ENCODE results near the gene FRMD8.

Gene FRMD8

GRCh38 chr11:65452806-65453490 lies 66.5 kb downstream of the FRMD8 start:
- no peak for DNase-seq (ENCODE audit: low read depth in 2 of 2)

- DNase-seq (ENCODE audit: low read depth in 2 of 2): no peak
Observed at GRCh38 chr11:65454311-65454695, 67.9 kb downstream of the FRMD8 start.

GRCh38 chr11:65454696-65455456 lies 68.4 kb downstream of the FRMD8 start:
- DNase-seq (ENCODE audit: low read depth in 2 of 2): peak; percentile 71 to 76

- no peak for DNase-seq (ENCODE audit: low read depth in 2 of 2)
Observed at GRCh38 chr11:65456418-65456817, 70.0 kb downstream of the FRMD8 start.

GRCh38 chr11:65459552-65459951 lies 73.1 kb downstream of the FRMD8 start:
- DNase-seq (ENCODE audit: low read depth in 2 of 2): no peak
